K562 (cell line): ENCODE data around the gene MARS1. TPM values are rescaled to one million over a fixed set of nuclear protein-coding genes. Genes with fewer than 3 reads are reported as not detected.

Source experiments
- ATAC-seq: fragments of 200-7000 bp; cut with Tn5 transposase; 3 replicates; pipeline ENCODE4 v1.9.1; 2020; ENCODE audit warnings: moderate library complexity
- BruUV-seq: library from RNA; stranded (reverse); fragments of 400-500 nt; replicated peaks from 2 replicates; lab custom pipeline; 2021; lab: Mats Ljungman, UMichigan
- CTCF ChIA-PET: fragments of 300-600 bp; formaldehyde crosslinking; extraction: SDS; loops from one replicate; lab custom pipeline; 2021; ENCODE audit warnings: low intra/inter-chr PET ratio; lab: Yijun Ruan, JAX
- POLR2A ChIA-PET: fragments of 300-600, 350-650 bp; sonication (Branson Sonifier 250); formaldehyde crosslinking; extraction: SDS; loops from one replicate; lab custom pipeline; 2021; ENCODE audit warnings: antibody characterized with exemption, inconsistent platforms; lab: Yijun Ruan, JAX
- DNase-seq, 4 experiments: peaks; one replicate each; pipeline versions ENCODE4 v3.0.0 to v3.0.0-alpha.2; 2011 to 2018; ENCODE audit warnings: low spot score in 3 of 4, mixed read lengths in 3 of 4; ENCODE audit errors: extremely low read depth in 1 of 4
- FAIRE-seq: peaks from 2 replicates; lab custom pipeline; 2011; peaks lifted over from hg19 to GRCh38; lab: Jason Lieb, UNC
- H2AFZ ChIP-seq: 2 replicates; pipeline ENCODE4 v1.6.0; 2011; ENCODE audit warnings: low read depth, low read length, control low read depth, inconsistent platforms
- H3K27ac ChIP-seq: fragments of 200-600 bp; 3 replicates; pipeline ENCODE4 v1.8.0; 2011; ENCODE audit warnings: low read depth, mild to moderate bottlenecking, control low read depth, inconsistent platforms, low read length, moderate library complexity, mixed read lengths; ENCODE audit errors: extremely low read depth
- H3K27me3 ChIP-seq, 2 experiments: fragments of 300-600 bp in 1 of 2; 2 replicates in 1 of 2; 3 replicates in 1 of 2; pipeline versions ENCODE4 v1.6.0 to v1.8.0; 2011; ENCODE audit warnings: inconsistent platforms in 2 of 2, low read length in 2 of 2, mild to moderate bottlenecking in 1 of 2, mixed read lengths in 1 of 2, moderate library complexity in 1 of 2; ENCODE audit not compliant: control insufficient read depth in 2 of 2, insufficient read depth in 2 of 2
- H3K36me3 ChIP-seq: fragments of 300-600 bp; 3 replicates; pipeline ENCODE4 v1.8.0; 2011; ENCODE audit warnings: mild to moderate bottlenecking, low read length, inconsistent platforms; ENCODE audit not compliant: control insufficient read depth, insufficient read depth
- H3K4me1 ChIP-seq, 2 experiments: fragments of 200-600 bp in 1 of 2; replicated peaks in 1 of 2; 2 replicates in 1 of 2; 3 replicates in 1 of 2; pipeline versions ENCODE4 v1.5.1 to v1.8.0; 2011; ENCODE audit warnings: inconsistent platforms in 2 of 2, low read length in 2 of 2, mild to moderate bottlenecking in 1 of 2, mixed read lengths in 1 of 2, moderate library complexity in 1 of 2; ENCODE audit not compliant: control insufficient read depth in 2 of 2, insufficient read depth in 2 of 2
- H3K4me2 ChIP-seq: 2 replicates; pipeline ENCODE4 v1.6.1; 2011; ENCODE audit warnings: low read length, control low read depth, inconsistent platforms, mixed read lengths; ENCODE audit not compliant: insufficient read depth
- H3K4me3 ChIP-seq: fragments of 200-600 bp; sonication (generic), shearing (Covaris generic); 2 replicates; pipeline ENCODE4 v1.5.1; 2016; ENCODE audit warnings: control low read depth, inconsistent platforms
- H3K79me2 ChIP-seq: fragments of 200-600 bp; 3 replicates; pipeline ENCODE4 v1.8.0; 2011; ENCODE audit warnings: low read length, inconsistent platforms; ENCODE audit not compliant: control insufficient read depth, insufficient read depth
- H3K9ac ChIP-seq, 2 experiments: 2 replicates each; pipeline versions ENCODE4 v1.6.0 to v1.6.1; 2011; ENCODE audit warnings: low read depth in 2 of 2, low read length in 2 of 2, control low read depth in 1 of 2, inconsistent platforms in 1 of 2, mild to moderate bottlenecking in 1 of 2, mixed read lengths in 1 of 2; ENCODE audit not compliant: insufficient read depth in 1 of 2
- H3K9me1 ChIP-seq: one replicate; pipeline ENCODE4 v1.6.0; 2011; ENCODE audit warnings: inconsistent platforms, mild to moderate bottlenecking, low read length, moderate library complexity; ENCODE audit not compliant: control insufficient read depth, insufficient read depth
- H3K9me3 ChIP-seq: replicated peaks from 2 replicates; pipeline ENCODE4 v1.5.1; 2011; ENCODE audit warnings: low read depth, low read length, inconsistent platforms; ENCODE audit not compliant: control insufficient read depth, insufficient read depth
- H4K20me1 ChIP-seq: replicated peaks from 2 replicates; pipeline ENCODE4 v1.6.1; 2011; ENCODE audit warnings: low read length, inconsistent platforms, mixed read lengths; ENCODE audit not compliant: control insufficient read depth, insufficient read depth
- ARID2 ChIP-seq: fragments of 450-650 bp; IDR thresholded peaks from 2 replicates; pipeline ENCODE4 v1.6.1; 2017; ENCODE audit warnings: antibody characterized with exemption, mild to moderate bottlenecking
- BRF1 ChIP-seq: IDR thresholded peaks from 3 replicates; pipeline ENCODE4 v1.6.1; 2011; ENCODE audit warnings: borderline replicate concordance, mild to moderate bottlenecking; ENCODE audit not compliant: insufficient read length; ENCODE audit errors: extremely low read depth
- E2F3 ChIP-seq: fragments of 250-450 bp; sonication (Bioruptor Pico); IDR thresholded peaks from 2 replicates; pipeline ENCODE4 v1.4.0; 2020; ENCODE audit warnings: mild to moderate bottlenecking
- JUN ChIP-seq, 2 experiments: sonication (generic) in 1 of 2; formaldehyde crosslinking in 1 of 2; IDR thresholded peaks; 2 replicates each; pipeline versions ENCODE4 v1.6.1 to v1.8.0; 2012 to 2022; ENCODE audit warnings: borderline replicate concordance in 2 of 2, mild to moderate bottlenecking in 2 of 2, improper control_type of control experiment in 1 of 2, low read depth in 1 of 2, low read length in 1 of 2, missing genetic modification reagents in 1 of 2
- LEF1 ChIP-seq: fragments of 450-650 bp; IDR thresholded peaks from 2 replicates; pipeline ENCODE4 v1.6.1; 2016; ENCODE audit warnings: mild to moderate bottlenecking
- NFRKB ChIP-seq: fragments of 450-650 bp; IDR thresholded peaks from 2 replicates; pipeline ENCODE4 v1.6.1; 2016; ENCODE audit warnings: low read depth
- NFXL1 ChIP-seq: fragments of 450-650 bp; formaldehyde crosslinking; IDR thresholded peaks from 2 replicates; pipeline ENCODE4 v1.4.0; 2021; ENCODE audit warnings: mild to moderate bottlenecking
- POLR2G ChIP-seq: fragments of 200-400 bp; formaldehyde crosslinking; IDR thresholded peaks from 2 replicates; pipeline ENCODE4 v1.6.1; 2017; ENCODE audit warnings: low read depth, mild to moderate bottlenecking, antibody characterized with exemption, low read length, moderate library complexity
- SREBF1 ChIP-seq: fragments of 150-350 bp; IDR thresholded peaks from 2 replicates; pipeline ENCODE4 v1.6.1; 2014; ENCODE audit warnings: antibody characterized with exemption, low read depth, low read length, borderline replicate concordance
- ZBTB17 ChIP-seq: fragments of 450-650 bp; formaldehyde crosslinking; IDR thresholded peaks from 2 replicates; pipeline ENCODE4 v1.4.0; 2020; ENCODE audit warnings: mild to moderate bottlenecking
- ZNF311 ChIP-seq: fragments of 250-450 bp; sonication (Bioruptor Pico); IDR thresholded peaks from 2 replicates; pipeline ENCODE4 v1.4.0; 2020; ENCODE audit warnings: mild to moderate bottlenecking, moderate library complexity
- ZNF431 ChIP-seq: sonication (generic); formaldehyde crosslinking; IDR thresholded peaks from 2 replicates; pipeline ENCODE4 v1.8.0; 2022; ENCODE audit warnings: mild to moderate bottlenecking, missing genetic modification reagents
- ZNF551 ChIP-seq: fragments of 250-450 bp; sonication (Bioruptor Pico); IDR thresholded peaks from 2 replicates; pipeline ENCODE4 v1.5.0; 2021; ENCODE audit warnings: mild to moderate bottlenecking, moderate library complexity
- ZNF717 ChIP-seq: fragments of 250-450 bp; sonication (Bioruptor Pico); IDR thresholded peaks from 2 replicates; pipeline ENCODE4 v1.5.0; 2021
- WGBS: fragments of 100-300 bp; shearing (Covaris generic); methylation state at CpG from one replicate; pipeline ENCODE4 v1.1.6; 2016; ENCODE audit warnings: low coverage, mixed read lengths; ENCODE audit not compliant: insufficient coverage; ENCODE audit errors: missing lambda C conversion rate; 5-methylcytosine and 5-hydroxymethylcytosine counted together
- in situ Hi-C: fragments of 300-500 bp; cut with MboI; formaldehyde crosslinking; loops from 4 replicates; pipeline ENCODE4 v1.15.0; 2018; ENCODE audit warnings: inconsistent platforms, mixed read lengths
- intact Hi-C: fragments of 100-400 bp; cut with micrococcal nuclease; formaldehyde crosslinking; loops from 2 replicates; pipeline ENCODE4 v1.14.2; 2022
- polyA plus RNA-seq, 8 experiments: library from polyadenylated mRNA; depleted of rRNA in 4 of 8; stranded (reverse) in 5 of 8; unstranded in 3 of 8; fragments of >200 nt; fragmentation: Nextera tagmentation in 2 of 8; fragmentation: Illumina TruSeq in 1 of 8; extraction: Ambion mirVana in 2 of 8; extraction: Trizol in 1 of 8; gene quantifications; 2 replicates each; pipeline versions ENCODE4 v1.2.1 to v1.2.3, GENCODE V29; 2011 to 2014; ENCODE audit warnings: inconsistent platforms in 1 of 8, missing spikeins in 1 of 8
- total RNA-seq, 7 experiments: library from RNA; depleted of rRNA in 6 of 7; stranded (reverse); fragments of >200 nt in 6 of 7; fragmentation: Illumina TruSeq in 2 of 7; extraction: Trizol in 2 of 7; gene quantifications; 2 replicates each; pipeline versions ENCODE4 v1.2.1 to v1.2.3, GENCODE V29; 2011 to 2021; ENCODE audit warnings: low replicate concordance in 1 of 7
- TF ChIP-seq, protein P1 (sequence below): fragments of 250-450 bp; sonication (Bioruptor Pico); IDR thresholded peaks from 2 replicates; pipeline ENCODE4 v1.8.0; 2021; ENCODE audit warnings: moderate library complexity, mild to moderate bottlenecking, inconsistent platforms
- TF ChIP-seq, protein P2 (sequence below), 2 experiments: fragments of 450-650 bp in 1 of 2; sonication (generic) in 1 of 2; formaldehyde crosslinking; conservative IDR thresholded peaks; 2 replicates each; pipeline versions ENCODE4 v1.4.0 to v1.8.1; 2020 to 2022; ENCODE audit warnings: mild to moderate bottlenecking in 1 of 2, missing genetic modification reagents in 1 of 2
- TF ChIP-seq, protein P3 (sequence below): fragments of 450-650 bp; IDR thresholded peaks from 2 replicates; pipeline ENCODE4 v1.6.1; 2016

The MARS1 gene
- total and polyA plus RNA-seq, 9 of the 15 experiments (the other 6 are each of a cell fraction or from before 2014, with no cell fraction given), result 117 to 382 (median 220) TPM

DNA sequence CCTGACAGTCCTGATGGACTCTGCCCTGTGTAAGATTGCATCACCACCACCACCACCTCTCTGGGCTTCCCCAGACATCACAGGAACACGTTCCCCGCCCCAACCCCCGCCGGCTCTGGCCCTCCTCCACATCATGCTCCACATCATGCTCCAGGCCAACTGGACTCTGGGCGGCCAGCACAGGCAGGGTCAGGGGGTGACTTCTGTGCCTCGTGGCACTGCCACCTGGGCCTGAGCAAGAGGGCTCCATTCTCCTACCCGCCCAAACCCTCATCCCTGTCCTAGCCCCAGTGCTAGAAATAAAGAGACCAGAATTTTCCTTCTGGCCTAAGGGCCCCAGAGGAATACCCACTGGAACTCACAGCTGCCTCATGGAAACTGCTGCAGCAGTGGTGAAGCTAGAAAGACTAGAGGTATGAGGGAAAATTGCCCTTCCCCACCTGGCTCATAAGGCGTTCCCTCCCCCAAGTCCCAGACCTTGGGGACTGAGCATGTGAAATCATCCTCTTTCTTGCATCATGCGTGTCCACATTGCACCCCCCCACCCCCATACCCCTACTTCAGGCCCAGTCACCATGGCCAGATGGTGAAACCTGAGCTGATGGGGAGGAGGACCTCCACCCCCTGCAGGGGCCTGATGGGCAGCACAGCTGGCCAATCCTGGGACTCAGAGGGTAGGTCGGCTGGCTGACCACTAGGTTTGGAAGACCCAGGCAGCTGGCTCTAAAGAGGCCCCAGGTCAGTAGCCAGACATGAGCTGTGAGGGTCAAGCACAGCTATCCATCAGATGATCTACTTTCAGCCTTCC lies 33.1 kb upstream of the MARS1 start, which contains the start of gene INHBE:
INHBE (plus strand) TSS at position 742 of the 808 bp plus-strand sequence. CDS start 230 bp downstream, outside the sequence.
- in situ Hi-C loops (loop anchor here (5.0 kb wide), 1 partner anchor 142 kb away; no protein-coding TSS in a partner anchor), intact Hi-C loops (loop anchor here (2.0 to 5.0 kb wide), 2 partner anchors 24 to 238 kb away; partner anchors contain the start of genes OS9 and R3HDM2)
- no peaks in the 10 kb centered on the region for H3K36me3 ChIP-seq
- peak within 1 kb of the TSS; percentile 92 for H2AFZ ChIP-seq
- H3K4me3 ChIP-seq, result peak within 1 kb of the TSS; percentile 62; the same call in 1 of the 2 replicates
- H4K20me1 ChIP-seq, result no peaks in the 10 kb centered on the region
- H3K4me2 ChIP-seq, result peak within 1 kb of the TSS; percentile 91
- ATAC-seq, result peak; percentile 81
- WGBS, result 10% methylated on average over 8 of the region's 10 CpGs
- FAIRE-seq, result no peak
- H3K9me1 ChIP-seq, result no peaks in the 10 kb centered on the region
- BruUV-seq, result TSS peak; percentile 25
- H3K27ac ChIP-seq, result peak within 1 kb of the TSS; percentile 81
- ChIA-PET POLR2A (interaction anchor here (0.5 to 2.4 kb wide), 24 partner anchors 10 to 574 kb away, joined by 3 to 9 read pairs (median 4); partner anchors contain the start of gene DDIT3), CTCF (interaction anchor here (0.6 to 2.7 kb wide), 2 partner anchors 147 to 655 kb away, joined by 3 to 15 read pairs; no protein-coding TSS in a partner anchor)
- H3K4me1 ChIP-seq, result peaks cover 41 to 50% of the 10 kb centered on the region in 2 experiments
- H3K79me2 ChIP-seq, result peaks cover 20% of the 10 kb centered on the region; the same call in 2 of the 3 replicates
- peak; percentile 76 to 90 (median 87) for DNase-seq
- H3K27me3 ChIP-seq, result no peaks in the 10 kb centered on the region
- peak within 1 kb of the TSS; percentile 78 to 87 for H3K9ac ChIP-seq
- H3K9me3 ChIP-seq, result no peaks in the 10 kb centered on the region
- TF ChIP-seq, protein P1, sequence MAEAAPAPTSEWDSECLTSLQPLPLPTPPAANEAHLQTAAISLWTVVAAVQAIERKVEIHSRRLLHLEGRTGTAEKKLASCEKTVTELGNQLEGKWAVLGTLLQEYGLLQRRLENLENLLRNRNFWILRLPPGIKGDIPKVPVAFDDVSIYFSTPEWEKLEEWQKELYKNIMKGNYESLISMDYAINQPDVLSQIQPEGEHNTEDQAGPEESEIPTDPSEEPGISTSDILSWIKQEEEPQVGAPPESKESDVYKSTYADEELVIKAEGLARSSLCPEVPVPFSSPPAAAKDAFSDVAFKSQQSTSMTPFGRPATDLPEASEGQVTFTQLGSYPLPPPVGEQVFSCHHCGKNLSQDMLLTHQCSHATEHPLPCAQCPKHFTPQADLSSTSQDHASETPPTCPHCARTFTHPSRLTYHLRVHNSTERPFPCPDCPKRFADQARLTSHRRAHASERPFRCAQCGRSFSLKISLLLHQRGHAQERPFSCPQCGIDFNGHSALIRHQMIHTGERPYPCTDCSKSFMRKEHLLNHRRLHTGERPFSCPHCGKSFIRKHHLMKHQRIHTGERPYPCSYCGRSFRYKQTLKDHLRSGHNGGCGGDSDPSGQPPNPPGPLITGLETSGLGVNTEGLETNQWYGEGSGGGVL (CRISPR knock-in tag), result 0 out of 2 replicates have a peak, but pooled peaks have one; percentile 31
- TF ChIP-seq BRF1 (no peak), E2F3 (CRISPR knock-in tag) (peak; percentile 64; the same call in 1 of the 2 replicates), LEF1 (peak; percentile 45; the same call in 1 of the 2 replicates), ZBTB17 (CRISPR knock-in tag) (peak; percentile 44; the same call in 1 of the 2 replicates), ZNF431 (CRISPR knock-in tag) (0 out of 2 replicates have a peak, but pooled peaks have one; percentile 29), JUN (IDR thresholded peaks at IDR 0.05; ENCODE audit: borderline replicate concordance, low read depth, low read length) (peak; percentile 47; the same call in 1 of the 2 replicates), JUN (CRISPR knock-in tag; IDR thresholded peaks at IDR 0.05; ENCODE audit: borderline replicate concordance) (peak; percentile 30; the same call in 1 of the 2 replicates), ARID2 (no peak), ZNF717 (0 out of 2 replicates have a peak, but pooled peaks have one; percentile 17), SREBF1 (0 out of 2 replicates have a peak, but pooled peaks have one; percentile 12), ZNF551 (CRISPR knock-in tag) (no peak), ZNF311 (CRISPR knock-in tag) (peak; percentile 73), NFXL1 (CRISPR knock-in tag) (peak; percentile 77; the same call in 1 of the 2 replicates), NFRKB (peak; percentile 99), POLR2G (peak; percentile 77)
- TF ChIP-seq, protein P2, sequence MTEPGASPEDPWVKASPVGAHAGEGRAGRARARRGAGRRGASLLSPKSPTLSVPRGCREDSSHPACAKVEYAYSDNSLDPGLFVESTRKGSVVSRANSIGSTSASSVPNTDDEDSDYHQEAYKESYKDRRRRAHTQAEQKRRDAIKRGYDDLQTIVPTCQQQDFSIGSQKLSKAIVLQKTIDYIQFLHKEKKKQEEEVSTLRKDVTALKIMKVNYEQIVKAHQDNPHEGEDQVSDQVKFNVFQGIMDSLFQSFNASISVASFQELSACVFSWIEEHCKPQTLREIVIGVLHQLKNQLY (CRISPR knock-in tag; conservative IDR thresholded peaks at IDR 0.05), result 0 out of 4 replicates have a peak, but pooled peaks of 1 of the 2 experiments have one; percentile 18
- TF ChIP-seq, protein P3, sequence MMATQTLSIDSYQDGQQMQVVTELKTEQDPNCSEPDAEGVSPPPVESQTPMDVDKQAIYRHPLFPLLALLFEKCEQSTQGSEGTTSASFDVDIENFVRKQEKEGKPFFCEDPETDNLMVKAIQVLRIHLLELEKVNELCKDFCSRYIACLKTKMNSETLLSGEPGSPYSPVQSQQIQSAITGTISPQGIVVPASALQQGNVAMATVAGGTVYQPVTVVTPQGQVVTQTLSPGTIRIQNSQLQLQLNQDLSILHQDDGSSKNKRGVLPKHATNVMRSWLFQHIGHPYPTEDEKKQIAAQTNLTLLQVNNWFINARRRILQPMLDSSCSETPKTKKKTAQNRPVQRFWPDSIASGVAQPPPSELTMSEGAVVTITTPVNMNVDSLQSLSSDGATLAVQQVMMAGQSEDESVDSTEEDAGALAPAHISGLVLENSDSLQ, result peak; percentile 99
